A375 (cell line): ENCODE results near the gene TOMM22. TPM values are rescaled to one million over a fixed set of nuclear protein-coding genes. Genes with fewer than 3 reads are reported as not detected.

ENCODE experiments used
- total RNA-seq: library from RNA; depleted of rRNA; stranded (reverse); fragments of >200 nt; shearing (Covaris generic); gene quantifications from 2 replicates; pipeline ENCODE4 v1.2.3, GENCODE V29; 2014; rRNA removed

The TOMM22 gene
- total RNA-seq, result 61.0 and 63.3 TPM in 2 replicates

DNA sequence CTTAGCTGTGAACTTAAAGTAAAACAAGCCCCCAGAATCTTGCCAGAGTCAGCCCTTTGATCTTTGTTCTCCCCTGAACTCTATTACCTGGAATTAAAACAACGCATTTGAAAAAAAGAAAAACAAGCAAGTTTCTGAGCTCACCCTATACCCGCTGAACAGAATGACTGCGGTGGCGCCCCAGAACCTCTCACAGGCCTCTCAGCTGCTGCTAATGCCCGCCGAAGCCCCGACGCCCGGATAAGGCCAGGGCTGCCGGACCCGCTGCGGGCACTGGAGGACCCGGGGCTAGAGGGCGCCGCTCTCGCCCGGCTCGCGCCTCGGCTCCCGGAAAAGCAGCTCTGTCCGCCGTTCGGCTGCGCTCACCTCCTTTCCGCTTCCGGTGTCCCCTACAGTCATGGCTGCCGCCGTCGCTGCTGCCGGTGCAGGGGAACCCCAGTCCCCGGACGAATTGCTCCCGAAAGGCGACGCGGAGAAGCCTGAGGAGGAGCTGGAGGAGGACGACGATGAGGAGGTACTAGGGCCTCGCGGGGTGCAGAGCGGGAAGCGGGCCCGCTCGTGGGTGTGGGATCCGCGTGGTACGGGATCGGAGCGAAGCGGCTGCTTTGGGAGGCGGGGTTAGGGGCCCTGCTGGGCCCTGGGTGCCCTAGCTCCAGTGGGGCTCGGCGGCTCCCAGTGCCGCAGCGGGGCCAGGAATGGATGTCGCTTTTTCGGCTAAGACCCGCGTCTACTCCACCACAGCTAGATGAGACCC lies at the start of gene TOMM22:
TSS of gene TOMM22 (plus strand) at position 376 of the 754 bp plus-strand sequence. CDS start at position 398, 22 bp downstream.

DNA sequence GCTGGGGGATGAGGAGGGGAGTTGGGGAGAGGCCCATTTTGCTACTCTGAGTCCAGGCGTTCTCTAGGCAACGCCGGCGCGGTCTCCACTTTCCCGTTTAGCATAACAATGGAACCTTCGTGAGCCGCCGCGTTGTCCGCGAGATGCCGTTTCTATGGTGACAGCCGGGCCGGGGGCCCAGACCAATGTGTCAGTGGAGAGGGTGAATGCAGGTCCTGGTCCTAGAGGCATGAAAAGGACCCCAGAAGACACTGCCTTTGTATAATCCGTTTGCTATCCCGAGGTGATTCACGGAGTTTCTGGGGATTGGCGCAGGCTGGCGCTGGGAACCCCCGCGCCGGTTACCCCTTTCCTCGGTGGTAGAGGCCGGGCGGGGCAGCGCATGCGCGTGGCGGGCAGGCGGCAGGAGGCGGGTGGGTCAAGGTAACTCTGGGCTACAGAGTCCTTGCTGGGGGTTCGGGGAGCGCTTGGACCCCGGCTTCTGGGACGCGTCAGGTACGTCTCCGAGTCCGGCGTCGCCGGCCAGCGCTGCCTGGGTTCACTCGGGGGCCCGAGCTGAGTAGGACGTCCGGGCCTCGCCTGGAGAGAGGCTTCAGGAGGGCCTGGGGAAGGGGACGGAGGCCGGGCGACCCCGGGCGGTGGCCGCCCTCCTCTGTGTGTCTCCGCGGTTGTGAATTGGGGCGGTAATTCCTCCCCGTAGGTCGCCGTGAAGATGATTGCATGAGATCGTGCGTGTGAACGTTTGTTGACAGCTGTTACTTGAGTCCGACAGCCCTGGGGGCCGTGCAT lies 25.3 kb upstream of the TOMM22 start, which contains the start of the genes CBY1 and FAM227A:
TSS of gene CBY1 (plus strand) at position 383 of the 789 bp plus-strand sequence. CDS start 11,417 bp downstream, outside the sequence.
TSS of gene FAM227A (minus strand) at position 137 of the 789 bp plus-strand sequence. CDS start 6,224 bp downstream, outside the sequence.

DNA sequence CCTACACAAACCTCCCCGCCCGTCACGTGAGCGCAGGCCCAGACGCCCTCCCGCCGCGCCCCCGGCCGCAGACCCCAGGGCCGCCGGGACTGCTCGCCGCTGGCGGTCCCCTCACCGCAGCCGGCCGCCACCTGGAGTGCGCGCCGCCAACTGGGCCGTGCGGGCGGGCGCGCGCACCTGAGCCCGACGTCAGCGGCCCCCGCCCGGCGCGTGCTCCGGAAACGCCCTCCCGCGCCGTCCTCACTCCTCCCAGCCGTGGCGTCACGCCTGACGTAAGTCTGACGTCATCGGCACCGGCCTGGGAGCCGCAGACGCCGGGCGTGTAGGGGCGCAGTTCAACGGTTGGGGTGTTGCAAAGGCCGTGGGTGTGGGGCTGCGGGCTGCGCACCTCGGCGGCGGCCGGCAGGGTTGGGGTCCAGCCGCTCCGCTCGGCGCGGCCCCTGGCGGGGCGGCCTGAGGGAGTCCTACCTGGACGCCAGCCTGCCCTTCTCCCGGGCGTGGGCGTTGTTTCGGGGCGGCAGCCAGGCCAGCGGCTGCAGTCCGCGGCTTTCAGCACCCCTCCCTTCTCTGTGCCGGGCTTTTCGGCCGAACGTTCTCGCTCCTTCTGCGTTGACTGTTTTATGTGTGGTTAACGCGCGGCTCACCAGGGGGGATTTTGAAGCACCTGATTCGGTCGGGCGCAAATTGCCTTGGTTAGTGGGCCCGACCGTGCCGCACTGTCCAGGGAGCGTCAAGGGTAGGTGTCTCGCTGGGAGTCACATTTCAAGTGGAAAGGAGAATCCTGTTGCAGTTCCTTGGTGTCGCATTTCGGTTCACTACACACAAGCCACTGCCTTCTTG lies 19.3 kb downstream of the TOMM22 start, which contains the start of gene JOSD1:
TSS of gene JOSD1 (minus strand) at position 155 of the 840 bp plus-strand sequence. CDS start 956 bp downstream, outside the sequence.

DNA sequence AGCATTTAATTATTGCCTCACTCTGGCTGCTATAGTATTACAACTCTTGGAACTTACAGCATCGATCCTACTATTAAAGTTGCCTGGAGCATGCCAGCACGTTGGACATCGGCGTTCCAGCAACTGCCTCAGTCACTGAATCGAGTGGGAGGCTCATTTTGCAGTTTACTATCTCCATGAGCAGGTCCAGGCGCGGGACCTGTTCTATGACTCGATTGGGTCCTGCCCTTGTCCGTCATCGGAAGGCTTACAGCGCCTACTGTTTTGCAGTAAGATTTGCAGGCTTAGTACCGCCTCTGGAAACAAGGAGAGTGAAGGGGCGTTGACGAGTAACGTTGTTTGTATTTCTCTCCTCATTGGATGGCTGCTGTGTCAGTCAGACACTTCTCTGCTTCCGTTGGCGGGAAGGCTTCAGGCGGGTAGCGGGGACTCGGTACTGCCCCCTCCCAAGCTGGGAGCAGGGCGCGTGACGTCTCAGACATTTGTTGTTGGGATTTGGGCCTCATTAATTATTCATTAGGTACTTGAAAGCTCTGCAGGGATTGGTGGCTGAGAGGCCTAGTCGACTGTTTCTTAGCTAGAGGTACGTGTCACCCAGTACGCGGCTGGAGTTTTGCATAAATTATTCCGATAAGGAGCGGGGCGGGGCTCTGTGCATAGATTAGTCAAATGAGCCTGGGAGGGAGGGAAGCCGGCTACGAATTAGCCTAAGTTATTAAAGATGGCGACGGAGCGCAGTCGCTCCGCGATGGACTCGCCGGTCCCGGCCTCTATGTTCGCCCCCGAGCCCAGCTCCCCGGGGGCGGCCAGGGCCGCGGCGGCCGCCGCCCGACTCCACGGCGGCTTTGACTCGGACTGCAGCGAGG lies 23.7 kb downstream of the TOMM22 start, which contains the start of gene GTPBP1:
TSS of gene GTPBP1 (plus strand) at position 710 of the 866 bp plus-strand sequence. CDS start at position 722, 12 bp downstream.

Other genes with a start within 250 kb of the TOMM22 start
- gene KCNJ4, start 226.8 kb upstream of the TOMM22 start, total RNA-seq, result 0.13 and 0.23 TPM in 2 replicates
- 15.7 and 19.6 TPM in 2 replicates for gene KDELR3, start 213.9 kb upstream of the TOMM22 start, total RNA-seq
- 353 and 409 TPM in 2 replicates for gene DDX17, start 175.6 kb upstream of the TOMM22 start, total RNA-seq
- 23.9 and 35.7 TPM in 2 replicates for gene DMC1, start 111.8 kb upstream of the TOMM22 start, total RNA-seq
- 0.60 and 0.82 TPM in 2 replicates for gene FAM227A, start 25.6 kb upstream of the TOMM22 start, total RNA-seq
- 10.6 and 13.8 TPM in 2 replicates for gene CBY1, start 25.3 kb upstream of the TOMM22 start, total RNA-seq
- gene JOSD1, start 19.0 kb downstream of the TOMM22 start, total RNA-seq, result 38.1 and 39.2 TPM in 2 replicates
- gene GTPBP1, start 24.0 kb downstream of the TOMM22 start, total RNA-seq, result 35.7 and 41.7 TPM in 2 replicates
- 66.2 and 71.0 TPM in 2 replicates for gene SUN2, start 74.0 kb downstream of the TOMM22 start, total RNA-seq
- 12.5 TPM in 2 replicates for gene DNAL4, start 112.2 kb downstream of the TOMM22 start, total RNA-seq
- gene NPTXR, start 162.1 kb downstream of the TOMM22 start, total RNA-seq, result 0.83 and 1.3 TPM in 2 replicates
- 44.1 and 46.6 TPM in 2 replicates for gene CBX6, start 190.3 kb downstream of the TOMM22 start, total RNA-seq